HepG2 (cell line): Measurements from ENCODE around the gene RPS6KA5. TPM values are rescaled to one million over a fixed set of nuclear protein-coding genes. Genes with fewer than 3 reads are reported as not detected.

Experiments
- ATAC-seq: fragments of 200-7000 bp; cut with Tn5 transposase; 3 replicates; pipeline ENCODE4 v1.9.1; 2020; ENCODE audit warnings: mild to moderate bottlenecking, moderate library complexity
- BruUV-seq: library from RNA; stranded (reverse); fragments of 400-500 nt; replicated peaks from 2 replicates; lab custom pipeline; 2021; lab: Mats Ljungman, UMichigan
- CTCF ChIA-PET: fragments of 300-600 bp; formaldehyde crosslinking; extraction: SDS; loops from one replicate; lab custom pipeline; 2021; ENCODE audit warnings: low total read pairs, inconsistent platforms, low intra/inter-chr PET ratio; lab: Yijun Ruan, JAX
- POLR2A ChIA-PET: fragments of 350-600 bp; sonication (Branson Sonifier 250); formaldehyde crosslinking; loops from one replicate; lab custom pipeline; 2020; ENCODE audit warnings: antibody characterized with exemption, inconsistent platforms; lab: Yijun Ruan, JAX
- DNase-seq: peaks from one replicate; pipeline ENCODE4 v3.0.0-alpha.2; 2015; ENCODE audit warnings: low spot score
- FAIRE-seq: peaks from 3 replicates; lab custom pipeline; 2011; peaks lifted over from hg19 to GRCh38; lab: Jason Lieb, UNC
- H2AFZ ChIP-seq: one replicate; pipeline ENCODE4 v1.6.1; 2011; ENCODE audit warnings: low read length, inconsistent platforms
- H3K27ac ChIP-seq: fragments of 300-600 bp; 3 replicates; pipeline ENCODE4 v1.8.0; 2011; ENCODE audit warnings: mixed run types, mild to moderate bottlenecking, mixed read lengths, low read length, inconsistent platforms; ENCODE audit not compliant: insufficient read depth; ENCODE audit errors: extremely low read length
- H3K27me3 ChIP-seq, 2 experiments: fragments of 200-600 bp in 1 of 2; 2 replicates in 1 of 2; 3 replicates in 1 of 2; pipeline versions ENCODE4 v1.6.0 to v1.8.0; 2011; ENCODE audit warnings: low read length in 2 of 2, mild to moderate bottlenecking in 2 of 2, moderate library complexity in 2 of 2, inconsistent platforms in 1 of 2; ENCODE audit not compliant: insufficient read depth in 2 of 2, control insufficient read depth in 1 of 2
- H3K36me3 ChIP-seq, 2 experiments: fragments of 200-600 bp in 1 of 2; replicated peaks in 1 of 2; 2 replicates in 1 of 2; 3 replicates in 1 of 2; pipeline versions ENCODE4 v1.5.1 to v1.8.0; 2011; ENCODE audit warnings: low read length in 2 of 2, inconsistent platforms in 1 of 2; ENCODE audit not compliant: insufficient read depth in 2 of 2, control insufficient read depth in 1 of 2
- H3K4me1 ChIP-seq: 2 replicates; pipeline ENCODE4 v1.5.1; 2012; ENCODE audit warnings: low read length, inconsistent platforms; ENCODE audit not compliant: insufficient read depth
- H3K4me2 ChIP-seq: 2 replicates; pipeline ENCODE4 v1.6.0; 2011; ENCODE audit warnings: low read depth, low read length, inconsistent platforms
- H3K4me3 ChIP-seq, 3 experiments: fragments of 200-600 bp in 1 of 3; sonication (generic), shearing (Covaris generic) in 1 of 3; replicated peaks in 1 of 3; 2 replicates each; pipeline ENCODE4 v1.5.1; 2011 to 2016; ENCODE audit warnings: low read length in 3 of 3, inconsistent platforms in 2 of 3, low read depth in 2 of 3, mild to moderate bottlenecking in 2 of 3, control low read depth in 1 of 3, mixed read lengths in 1 of 3; ENCODE audit not compliant: insufficient read depth in 1 of 3
- H3K79me2 ChIP-seq: one replicate; pipeline ENCODE4 v1.6.1; 2011; ENCODE audit warnings: low read length, inconsistent platforms; ENCODE audit not compliant: insufficient read depth
- H3K9ac ChIP-seq: 2 replicates; pipeline ENCODE4 v1.6.0; 2011; ENCODE audit warnings: mild to moderate bottlenecking, low read depth, low read length, inconsistent platforms; ENCODE audit not compliant: insufficient read depth
- H3K9me3 ChIP-seq: 2 replicates; pipeline ENCODE4 v1.5.1; 2012; ENCODE audit warnings: mild to moderate bottlenecking, low read length
- H4K20me1 ChIP-seq: 2 replicates; pipeline ENCODE4 v1.6.0; 2011; ENCODE audit warnings: inconsistent platforms, mild to moderate bottlenecking, low read length, moderate library complexity; ENCODE audit not compliant: insufficient read depth
- CTCF ChIP-seq: sonication (generic); formaldehyde crosslinking; IDR thresholded peaks from 2 replicates; pipeline ENCODE4 v1.5.0; 2020; ENCODE audit warnings: mild to moderate bottlenecking, missing genetic modification reagents, moderate library complexity
- SMC3 ChIP-seq: IDR thresholded peaks from 2 replicates; pipeline ENCODE4 v1.6.1; 2011; ENCODE audit warnings: low read length, improper control_type of control experiment
- STAG1 ChIP-seq: sonication (generic); formaldehyde crosslinking; IDR thresholded peaks from 2 replicates; pipeline ENCODE4 v1.4.0; 2020; ENCODE audit warnings: missing genetic modification reagents
- WGBS: methylation state at CpG from one replicate; pipeline ENCODE4 v1.1.6; 2017; ENCODE audit warnings: low lambda C conversion rate; 5-methylcytosine and 5-hydroxymethylcytosine counted together
- in situ Hi-C: cut with HindIII; loops from 2 replicates; pipeline ENCODE4 v1.10.0; 2017; ENCODE audit warnings: low pct_unique_long_range_greater_than_20kb; ENCODE audit not compliant: extremely low pct_ligation_motif_present
- intact Hi-C: fragments of 100-400 bp; cut with micrococcal nuclease; formaldehyde crosslinking; loops from one replicate; pipeline ENCODE4 v1.10.0; 2022; ENCODE audit not compliant: unreplicated experiment
- polyA plus RNA-seq, 8 experiments: library from polyadenylated mRNA; depleted of rRNA in 3 of 8; stranded (reverse) in 7 of 8; unstranded in 1 of 8; fragments of >200 nt; fragmentation: Illumina TruSeq in 4 of 8; extraction: Trizol in 4 of 8; gene quantifications; 2 replicates each; pipeline versions ENCODE4 v1.2.1 to v1.2.3, GENCODE V29; 2011 to 2016; ENCODE audit warnings: low read depth in 4 of 8, missing spikeins in 1 of 8, mixed read lengths in 1 of 8; ENCODE audit not compliant: insufficient read depth in 1 of 8
- total RNA-seq, 5 experiments: library from RNA; depleted of rRNA; stranded (reverse); fragments of >200 nt; fragmentation: Illumina TruSeq; extraction: Trizol; gene quantifications; 2 replicates each; pipeline ENCODE4 v1.2.3, GENCODE V29; 2016; ENCODE audit warnings: low read depth in 1 of 5
- TF ChIP-seq, protein P1 (sequence below): IDR thresholded peaks from 2 replicates; pipeline ENCODE4 v1.6.1; 2012; ENCODE audit warnings: low read depth, low read length, improper control_type of control experiment

RPS6KA5 gene
- total and polyA plus RNA-seq, 2 of the 13 experiments (the other 11 are each of a cell fraction or from before 2014, with no cell fraction given): 0.50 to 0.58 TPM

- Histone ChIP-seq H3K4me1 (no peaks in the 10 kb centered on the region), H4K20me1 (no peaks in the 10 kb centered on the region), H3K79me2 (no peaks in the 10 kb centered on the region), H3K9ac (no peak overlapping the region), H3K9me3 (no peaks in the 10 kb centered on the region), H2AFZ (no peak overlapping the region), H3K4me3 (no peak overlapping the region), H3K27ac (no peak overlapping the region), H3K4me2 (no peak overlapping the region), H3K27me3 (no peaks in the 10 kb centered on the region), H3K36me3 (no peaks in the 10 kb centered on the region)
- POLR2A ChIA-PET: no interaction called here
- peak; percentile 82 for ATAC-seq
- in situ Hi-C loops: loop anchor here (5.0 to 10.0 kb wide), 3 partner anchors 242 to 382 kb away; no protein-coding TSS in a partner anchor
- BruUV-seq: no TSS peak
- intact Hi-C loops: loop anchor here (1.0 to 10.0 kb wide), 3 partner anchors 162 to 270 kb away; partner anchors contain the start of gene RPS6KA5
- peak; percentile 40 for DNase-seq
- peak; percentile 73 for TF ChIP-seq CTCF (CRISPR knock-in tag)
- TF ChIP-seq, protein P1, sequence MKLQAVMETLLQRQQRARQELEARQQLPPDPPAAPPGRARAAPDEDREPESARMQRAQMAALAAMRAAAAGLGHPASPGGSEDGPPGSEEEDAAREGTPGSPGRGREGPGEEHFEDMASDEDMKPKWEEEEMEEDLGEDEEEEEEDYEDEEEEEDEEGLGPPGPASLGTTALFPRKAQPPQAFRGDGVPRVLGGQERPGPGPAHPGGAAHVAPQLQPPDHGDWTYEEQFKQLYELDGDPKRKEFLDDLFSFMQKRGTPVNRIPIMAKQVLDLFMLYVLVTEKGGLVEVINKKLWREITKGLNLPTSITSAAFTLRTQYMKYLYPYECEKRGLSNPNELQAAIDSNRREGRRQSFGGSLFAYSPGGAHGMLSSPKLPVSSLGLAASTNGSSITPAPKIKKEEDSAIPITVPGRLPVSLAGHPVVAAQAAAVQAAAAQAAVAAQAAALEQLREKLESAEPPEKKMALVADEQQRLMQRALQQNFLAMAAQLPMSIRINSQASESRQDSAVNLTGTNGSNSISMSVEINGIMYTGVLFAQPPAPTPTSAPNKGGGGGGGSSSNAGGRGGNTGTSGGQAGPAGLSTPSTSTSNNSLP: no peak
- TF ChIP-seq SMC3: peak; percentile 49
- TF ChIP-seq STAG1 (CRISPR knock-in tag): peak; percentile 81
- CTCF ChIA-PET: interaction anchor here (1.3 to 1.7 kb wide), 3 partner anchors 238 to 270 kb away, joined by 3 to 19 read pairs (median 7); no protein-coding TSS in a partner anchor
- FAIRE-seq: peak; percentile 82
- WGBS: 0% methylated on average over 1 of the region's 1 CpG
Observed at GRCh38 chr14:90903101-90903500, 157.3 kb downstream of the RPS6KA5 start.
